OCI-LY3 (cell line): ENCODE measurements around the gene CACNA2D2.

ENCODE experiments used
- H2AFZ ChIP-seq: fragments of 200-600, 300-600 bp; shearing (Covaris generic); 2 replicates; pipeline ENCODE4 v1.6.0; 2014; ENCODE audit warnings: antibody characterized with exemption, low read depth, low read length
- H3K27ac ChIP-seq: fragments of 200-600, 300-600 bp; sonication (generic); 2 replicates; pipeline ENCODE4 v1.5.1; 2014; ENCODE audit warnings: mild to moderate bottlenecking, low read length, moderate library complexity, mixed read lengths
- H3K27me3 ChIP-seq: fragments of 200-600, 300-600 bp; sonication (generic); 2 replicates; pipeline ENCODE4 v1.6.1; 2014; ENCODE audit warnings: low read depth, low read length, mixed read lengths
- H3K36me3 ChIP-seq: fragments of 200-600, 300-600 bp; sonication (generic); replicated peaks from 2 replicates; pipeline ENCODE3; 2014; ENCODE audit warnings: low read depth, low read length, mixed read lengths
- H3K4me1 ChIP-seq: fragments of 300-600, 200-600 bp; sonication (generic); 2 replicates; pipeline ENCODE4 v1.6.1; 2014; ENCODE audit warnings: low read length, mixed read lengths
- H3K4me2 ChIP-seq: fragments of 200-600, 300-600 bp; sonication (generic); 2 replicates; pipeline ENCODE4 v1.6.1; 2014; ENCODE audit warnings: low read length, mixed read lengths
- H3K4me3 ChIP-seq: fragments of 300-600, 200-600 bp; sonication (generic); 2 replicates; pipeline ENCODE4 v1.5.1; 2014; ENCODE audit warnings: antibody characterized with exemption, mild to moderate bottlenecking, low read length, moderate library complexity
- H3K79me2 ChIP-seq: fragments of 300-600, 200-600 bp; shearing (Covaris generic); 2 replicates; pipeline ENCODE4 v1.6.1; 2014; ENCODE audit warnings: mild to moderate bottlenecking, low read length, mixed read lengths
- H3K9ac ChIP-seq: fragments of 300-600, 200-600 bp; shearing (Covaris generic); 2 replicates; pipeline ENCODE4 v1.6.0; 2014; ENCODE audit warnings: mild to moderate bottlenecking, low read length, moderate library complexity
- H3K9me3 ChIP-seq: fragments of 200-600, 300-600 bp; shearing (Covaris generic); 2 replicates; pipeline ENCODE4 v1.6.1; 2014; ENCODE audit warnings: low read length, mixed read lengths; ENCODE audit not compliant: insufficient read depth
- H4K20me1 ChIP-seq: fragments of 200-600, 300-600 bp; sonication (generic); 2 replicates; pipeline ENCODE4 v1.6.1; 2016; ENCODE audit warnings: low read length, mixed read lengths; ENCODE audit not compliant: insufficient read depth
- CTCF ChIP-seq: fragments of 200-600, 300-600 bp; sonication (generic); IDR thresholded peaks from 2 replicates; pipeline ENCODE4 v1.5.1; 2014; ENCODE audit warnings: antibody characterized with exemption, low read length, low read depth
- EZH2phosphoT487 ChIP-seq: fragments of 200-600 bp; shearing (Covaris generic); IDR thresholded peaks from 2 replicates; pipeline ENCODE4 v1.6.1; 2018; ENCODE audit warnings: antibody characterized with exemption, mixed run types, low read depth

The CACNA2D2 gene

GRCh38 chr3:50478671-50479260 lies 24.7 kb downstream of the CACNA2D2 start:
- H3K79me2 ChIP-seq = no peaks in the 10 kb centered on the region
- no peak overlapping the region for H3K27ac ChIP-seq
- H3K4me2 ChIP-seq = no peak overlapping the region
- H3K4me3 ChIP-seq = no peak overlapping the region
- TF ChIP-seq EZH2phosphoT487 (no peak), CTCF (no peak)
- H3K27me3 ChIP-seq = peaks cover 14% of the 10 kb centered on the region
- H3K9me3 ChIP-seq = no peaks in the 10 kb centered on the region
- peaks cover 9% of the 10 kb centered on the region for H3K4me1 ChIP-seq
- no peaks in the 10 kb centered on the region for H4K20me1 ChIP-seq
- no peak overlapping the region for H3K9ac ChIP-seq
- no peaks in the 10 kb centered on the region for H3K36me3 ChIP-seq
- no peak overlapping the region for H2AFZ ChIP-seq

DNA sequence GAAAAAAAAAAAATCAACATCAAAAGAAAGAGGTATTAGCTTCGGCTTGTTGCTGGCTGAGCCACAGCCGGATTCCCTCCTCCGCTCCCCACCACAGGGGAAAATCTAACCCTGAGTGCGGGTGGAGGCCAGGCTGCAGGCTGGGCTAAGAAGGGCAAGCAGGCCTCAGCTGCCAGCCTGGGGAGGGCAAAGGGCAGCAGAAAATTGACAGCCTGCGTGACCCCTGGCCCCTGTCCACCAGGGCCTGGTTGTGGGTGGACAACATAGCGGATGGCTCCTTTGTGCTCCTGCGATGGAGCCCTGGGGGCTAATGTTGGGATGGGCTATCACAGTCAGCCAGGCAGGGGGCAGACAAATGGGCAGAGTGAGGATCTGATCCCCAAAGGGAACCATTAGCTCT lies 25.4 kb downstream of the CACNA2D2 start:
- peaks cover 14% of the 10 kb centered on the region for H3K27me3 ChIP-seq
- H2AFZ ChIP-seq = no peak overlapping the region
- no peaks in the 10 kb centered on the region for H4K20me1 ChIP-seq
- no peaks in the 10 kb centered on the region for H3K79me2 ChIP-seq
- H3K36me3 ChIP-seq = no peaks in the 10 kb centered on the region
- no peak overlapping the region for H3K27ac ChIP-seq
- no peak overlapping the region for H3K9ac ChIP-seq
- TF ChIP-seq EZH2phosphoT487 = no peak
- no peak for TF ChIP-seq CTCF
- peaks cover 9% of the 10 kb centered on the region for H3K4me1 ChIP-seq
- no peak overlapping the region for H3K4me2 ChIP-seq
- H3K9me3 ChIP-seq = no peaks in the 10 kb centered on the region
- no peak overlapping the region for H3K4me3 ChIP-seq

DNA sequence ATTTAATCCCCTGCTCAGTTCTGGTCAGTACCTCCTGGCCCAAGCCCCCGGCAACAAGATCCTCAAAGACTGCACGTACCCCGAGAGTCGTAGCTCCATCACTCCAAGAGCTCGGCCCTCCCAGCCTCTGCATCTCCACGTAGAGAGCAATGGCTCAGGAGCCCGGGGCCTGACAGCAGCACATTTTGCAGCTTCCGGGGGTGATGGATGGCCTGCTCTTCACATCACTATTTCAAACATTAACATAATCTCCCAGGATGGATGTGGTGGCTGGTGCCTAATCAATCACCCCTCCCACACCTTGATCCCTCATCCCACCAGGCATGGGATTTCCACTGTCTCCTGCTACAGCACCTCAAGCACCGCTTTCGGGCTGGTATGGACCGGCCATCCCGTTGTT lies 28.1 kb downstream of the CACNA2D2 start:
- Histone ChIP-seq H3K4me2 (no peak overlapping the region), H3K4me3 (no peak overlapping the region), H3K4me1 (no peaks in the 10 kb centered on the region), H4K20me1 (no peaks in the 10 kb centered on the region), H3K36me3 (no peaks in the 10 kb centered on the region), H3K79me2 (no peaks in the 10 kb centered on the region), H3K9me3 (no peaks in the 10 kb centered on the region), H3K9ac (no peak overlapping the region), H3K27ac (no peak overlapping the region), H2AFZ (no peak overlapping the region), H3K27me3 (peaks cover 9% of the 10 kb centered on the region)
- no peak for TF ChIP-seq EZH2phosphoT487
- no peak for TF ChIP-seq CTCF

DNA sequence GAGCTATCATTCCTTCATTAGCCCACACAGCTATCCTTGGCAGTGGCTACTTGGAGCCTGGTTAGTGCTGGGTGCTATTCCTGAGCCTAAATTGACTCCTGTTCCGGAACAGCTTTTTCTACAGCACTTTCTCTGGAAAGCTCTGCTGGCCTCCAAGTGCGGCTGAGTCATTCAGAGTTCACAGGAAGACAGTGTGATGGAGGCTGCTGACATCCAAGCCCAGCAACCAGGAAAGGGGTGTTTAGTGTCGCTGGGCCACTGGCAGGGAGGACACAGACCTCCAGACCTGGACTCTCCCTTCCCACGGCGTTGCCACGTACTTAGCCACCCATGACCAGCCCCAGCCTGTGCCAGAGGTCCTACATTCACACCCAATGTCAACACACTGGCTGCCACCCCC lies 28.7 kb downstream of the CACNA2D2 start:
- H3K9ac ChIP-seq = no peak overlapping the region
- no peaks in the 10 kb centered on the region for H4K20me1 ChIP-seq
- no peak overlapping the region for H2AFZ ChIP-seq
- H3K27ac ChIP-seq = no peak overlapping the region
- TF ChIP-seq EZH2phosphoT487 (no peak), CTCF (no peak)
- no peak overlapping the region for H3K4me2 ChIP-seq
- H3K9me3 ChIP-seq = no peaks in the 10 kb centered on the region
- no peaks in the 10 kb centered on the region for H3K36me3 ChIP-seq
- H3K4me1 ChIP-seq = no peaks in the 10 kb centered on the region
- no peak overlapping the region for H3K4me3 ChIP-seq
- H3K79me2 ChIP-seq = no peaks in the 10 kb centered on the region
- peaks cover 9% of the 10 kb centered on the region for H3K27me3 ChIP-seq
